Measurements from ENCODE around the gene DCTPP1.

Gene DCTPP1

GRCh38 chr16:30394592-30395154 lies 35.2 kb downstream of the DCTPP1 start:
- Histone ChIP-seq H3K9me3 (ENCODE audit: control insufficient read depth, insufficient read depth, low read depth, low read length) (no peaks in the 10 kb centered on the region), H3K27ac (ENCODE audit: extremely low read depth, low read depth, low read length) (peak overlapping the region; percentile 84)
- CTCF ChIA-PET: interaction anchor here (0.5 to 3.3 kb wide), 11 partner anchors 15 to 235 kb away, joined by 3 to 27 read pairs (median 4); partner anchors contain the start of genes DCTPP1, TBC1D10B and ZNF688

GRCh38 chr16:30383521-30383920 lies 46.3 kb downstream of the DCTPP1 start:
- H3K9me3 ChIP-seq (ENCODE audit: control insufficient read depth, insufficient read depth, low read depth, low read length): no peaks in the 10 kb centered on the region
- no peak overlapping the region for H3K4me3 ChIP-seq (ENCODE audit: low read depth, low read length)
- no peak overlapping the region for H3K27ac ChIP-seq (ENCODE audit: extremely low read depth, low read depth, low read length)
- no peak for TF ChIP-seq ZFP69B (tag by site-specific recombination; IDR thresholded peaks at IDR 0.05)
- CTCF ChIA-PET: interaction anchor here (0.6 to 1.3 kb wide), 2 partner anchors 15 to 148 kb away, joined by 3 read pairs; no protein-coding TSS in a partner anchor
- H3K4me1 ChIP-seq (ENCODE audit: control insufficient read depth, insufficient read depth, low read length): no peaks in the 10 kb centered on the region
- peaks cover 0 to 8% of the 10 kb centered on the region in 2 experiments; a peak in 1 of 3 replicates for H3K36me3 ChIP-seq (ENCODE audit: control insufficient read depth in 2 of 2, insufficient read depth in 1 of 2, low read length in 2 of 2)
- POLR2A ChIA-PET: interaction anchor here (0.7 to 5.0 kb wide), 5 partner anchors 12 to 49 kb away, joined by 3 to 30 read pairs (median 8); partner anchors contain the start of genes TBC1D10B, ZNF48 and ZNF771

More at GRCh38 chr16:30394592-30395154, 35.2 kb downstream of the DCTPP1 start:
- TF ChIP-seq ZNF571 (tag by site-specific recombination; IDR thresholded peaks at IDR 0.05) (no peak), ZNF335 (tag by site-specific recombination; conservative IDR thresholded peaks at IDR 0.05) (peak; percentile 53), KLF1 (tag by site-specific recombination; IDR thresholded peaks at IDR 0.05) (no peak), ZEB2 (tag by site-specific recombination; IDR thresholded peaks at IDR 0.05) (0 out of 2 replicates have a peak, but pooled peaks have one; percentile 66), ZBTB8A (tag by site-specific recombination; IDR thresholded peaks at IDR 0.05) (peak; percentile 15; the same call in 1 of the 2 replicates)
- peaks cover 0 to 27% of the 10 kb centered on the region in 2 experiments; a peak in 2 of 3 replicates for H3K36me3 ChIP-seq (ENCODE audit: control insufficient read depth in 2 of 2, insufficient read depth in 1 of 2, low read length in 2 of 2)
- H3K4me3 ChIP-seq (ENCODE audit: low read depth, low read length): peak overlapping the region; percentile 71
- peaks cover 14% of the 10 kb centered on the region for H3K4me1 ChIP-seq (ENCODE audit: control insufficient read depth, insufficient read depth, low read length)
- POLR2A ChIA-PET: interaction anchor here (0.9 to 3.2 kb wide), 15 partner anchors 8 to 302 kb away, joined by 3 to 44 read pairs (median 6); partner anchors contain the start of genes CD2BP2, DCTPP1, SEPTIN1 and TBC1D10B

- H3K4me1 ChIP-seq (ENCODE audit: control insufficient read depth, insufficient read depth, low read length): no peaks in the 10 kb centered on the region
- TF ChIP-seq KLF17 (tag by site-specific recombination; IDR thresholded peaks at IDR 0.05): no peak
- TF ChIP-seq ZNF623 (tag by site-specific recombination; IDR thresholded peaks at IDR 0.05): no peak
- no peak for TF ChIP-seq ZNF157 (tag by site-specific recombination; IDR thresholded peaks at IDR 0.05)
- TF ChIP-seq TCF7L2 (IDR thresholded peaks at IDR 0.05; ENCODE audit: borderline replicate concordance, low read depth, low read length): no peak
- TF ChIP-seq ZBTB17 (tag by site-specific recombination; IDR thresholded peaks at IDR 0.05): no peak
- no peak for TF ChIP-seq ZNF837 (tag by site-specific recombination; IDR thresholded peaks at IDR 0.05)
- TF ChIP-seq ZNF146 (tag by site-specific recombination; IDR thresholded peaks at IDR 0.05): no peak
- TF ChIP-seq ZSCAN23 (tag by site-specific recombination; IDR thresholded peaks at IDR 0.05): no peak
- no peak for TF ChIP-seq ZNF449 (tag by site-specific recombination; IDR thresholded peaks at IDR 0.05)
- no peak for TF ChIP-seq ZNF24 (tag by site-specific recombination; IDR thresholded peaks at IDR 0.05)
- TF ChIP-seq ZNF501 (tag by site-specific recombination; IDR thresholded peaks at IDR 0.05): no peak
- TF ChIP-seq ZNF513 (tag by site-specific recombination; IDR thresholded peaks at IDR 0.05): no peak
- no peak for TF ChIP-seq ZNF155 (tag by site-specific recombination; IDR thresholded peaks at IDR 0.05)
- TF ChIP-seq ZNF433 (tag by site-specific recombination; IDR thresholded peaks at IDR 0.05; ENCODE audit: low read depth): no peak
- TF ChIP-seq ZNF692 (tag by site-specific recombination; IDR thresholded peaks at IDR 0.05): no peak
- TF ChIP-seq ZIC2 (tag by site-specific recombination; IDR thresholded peaks at IDR 0.05): no peak
- TF ChIP-seq ZBTB21 (tag by site-specific recombination; IDR thresholded peaks at IDR 0.05): no peak
- no peak for TF ChIP-seq ZNF48 (tag by site-specific recombination; IDR thresholded peaks at IDR 0.05)
- no peak; the same call in 1 of the 2 replicates for TF ChIP-seq ZNF664 (tag by site-specific recombination; IDR thresholded peaks at IDR 0.05)
- no peaks in the 10 kb centered on the region for H3K9me3 ChIP-seq (ENCODE audit: control insufficient read depth, insufficient read depth, low read depth, low read length)
- H3K4me3 ChIP-seq (ENCODE audit: low read depth, low read length): no peak within 1 kb of the TSS
- POLR2A ChIA-PET: interaction anchor here (1.3 to 5.0 kb wide), 3 partner anchors 11 to 25 kb away, joined by 8 to 30 read pairs (median 17); partner anchors contain the start of genes TBC1D10B, ZNF48 and ZNF771
- CTCF ChIA-PET: interaction anchor here (1.3 to 1.8 kb wide), 2 partner anchors 12 to 16 kb away, joined by 3 to 5 read pairs; partner anchors contain the start of gene TBC1D10B
- H3K36me3 ChIP-seq (ENCODE audit: control insufficient read depth in 2 of 2, insufficient read depth in 1 of 2, low read length in 2 of 2): peaks cover 0 to 8% of the 10 kb centered on the region in 2 experiments; a peak in 1 of 3 replicates
- 0 out of 2 replicates have a peak within 1 kb of the TSS, but pooled peaks have one; percentile 7 for H3K27ac ChIP-seq (ENCODE audit: extremely low read depth, low read depth, low read length)
Measured at GRCh38 chr16:30382111-30382881, 47.5 kb downstream of the DCTPP1 start, which contains the start of gene SEPTIN1. TSS of gene SEPTIN1 (minus strand) at chr16:30382561. CDS start at chr16:30382542, 19 bp downstream.
